ENCODE data around the gene DTNBP1. TPM values are rescaled to one million over a fixed set of nuclear protein-coding genes. Genes with fewer than 3 reads are reported as not detected.

Gene DTNBP1
- total RNA-seq, 3 donors from 2014 or later: 14.6 to 22.0 (median 19.5) TPM

GRCh38 chr6:15500078-15500740 is 162.6 kb downstream of the DTNBP1 start:
- intact Hi-C loops (cut with DNase I; ENCODE audit: low total_unique reads): no loop called here
- peak in 1 of 2 donors; percentile 27 for DNase-seq (ENCODE audit: low spot score in 2 of 2)
- H3K4me3 ChIP-seq: no peak overlapping the region
- TF ChIP-seq POLR2AphosphoS5 (IDR thresholded peaks at IDR 0.05): no peak
- TF ChIP-seq, protein P1, sequence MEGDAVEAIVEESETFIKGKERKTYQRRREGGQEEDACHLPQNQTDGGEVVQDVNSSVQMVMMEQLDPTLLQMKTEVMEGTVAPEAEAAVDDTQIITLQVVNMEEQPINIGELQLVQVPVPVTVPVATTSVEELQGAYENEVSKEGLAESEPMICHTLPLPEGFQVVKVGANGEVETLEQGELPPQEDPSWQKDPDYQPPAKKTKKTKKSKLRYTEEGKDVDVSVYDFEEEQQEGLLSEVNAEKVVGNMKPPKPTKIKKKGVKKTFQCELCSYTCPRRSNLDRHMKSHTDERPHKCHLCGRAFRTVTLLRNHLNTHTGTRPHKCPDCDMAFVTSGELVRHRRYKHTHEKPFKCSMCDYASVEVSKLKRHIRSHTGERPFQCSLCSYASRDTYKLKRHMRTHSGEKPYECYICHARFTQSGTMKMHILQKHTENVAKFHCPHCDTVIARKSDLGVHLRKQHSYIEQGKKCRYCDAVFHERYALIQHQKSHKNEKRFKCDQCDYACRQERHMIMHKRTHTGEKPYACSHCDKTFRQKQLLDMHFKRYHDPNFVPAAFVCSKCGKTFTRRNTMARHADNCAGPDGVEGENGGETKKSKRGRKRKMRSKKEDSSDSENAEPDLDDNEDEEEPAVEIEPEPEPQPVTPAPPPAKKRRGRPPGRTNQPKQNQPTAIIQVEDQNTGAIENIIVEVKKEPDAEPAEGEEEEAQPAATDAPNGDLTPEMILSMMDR (IDR thresholded peaks at IDR 0.05): no peak
- no peak for TF ChIP-seq POLR2A (IDR thresholded peaks at IDR 0.05)
- no peaks in the 10 kb centered on the region for H3K36me3 ChIP-seq
- no peaks in the 10 kb centered on the region for H3K9me3 ChIP-seq
- peaks cover 3 to 8% of the 10 kb centered on the region in 2 donors for H3K4me1 ChIP-seq
- H3K27me3 ChIP-seq: no peaks in the 10 kb centered on the region
- no peak overlapping the region for H3K27ac ChIP-seq

DNA sequence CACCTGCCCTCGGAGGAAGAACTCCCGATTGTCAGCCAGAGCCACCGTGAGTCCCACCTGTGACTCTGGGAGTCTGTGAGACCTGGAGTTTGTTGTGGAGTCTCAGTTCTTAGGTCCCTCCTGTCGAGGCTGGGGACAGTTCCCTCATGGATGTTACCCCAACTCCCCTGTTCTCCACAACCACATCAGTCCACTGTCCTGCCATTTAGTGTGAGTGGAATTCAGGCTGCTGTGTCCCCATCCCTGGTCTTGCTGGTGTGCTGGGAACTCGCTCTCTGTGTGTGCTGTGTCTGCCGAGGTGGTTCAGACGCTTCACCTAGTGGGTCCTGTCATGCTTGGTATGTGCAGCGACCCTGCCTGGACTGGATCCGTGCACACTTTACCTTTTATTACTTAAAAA is 163.2 kb downstream of the DTNBP1 start:
- intact Hi-C loops (cut with DNase I; ENCODE audit: low total_unique reads): no loop called here
- peaks cover 3 to 7% of the 10 kb centered on the region in 2 donors for H3K4me1 ChIP-seq
- TF ChIP-seq POLR2AphosphoS5 (IDR thresholded peaks at IDR 0.05) (no peak), POLR2A (IDR thresholded peaks at IDR 0.05) (no peak)
- TF ChIP-seq, protein P1 (IDR thresholded peaks at IDR 0.05): no peak
- no peaks in the 10 kb centered on the region for H3K9me3 ChIP-seq
- H3K27me3 ChIP-seq: no peaks in the 10 kb centered on the region
- no peak overlapping the region for H3K4me3 ChIP-seq
- no peaks in the 10 kb centered on the region for H3K36me3 ChIP-seq
- no peak overlapping the region for H3K27ac ChIP-seq
- DNase-seq (ENCODE audit: low spot score in 2 of 2): no peak

DNA sequence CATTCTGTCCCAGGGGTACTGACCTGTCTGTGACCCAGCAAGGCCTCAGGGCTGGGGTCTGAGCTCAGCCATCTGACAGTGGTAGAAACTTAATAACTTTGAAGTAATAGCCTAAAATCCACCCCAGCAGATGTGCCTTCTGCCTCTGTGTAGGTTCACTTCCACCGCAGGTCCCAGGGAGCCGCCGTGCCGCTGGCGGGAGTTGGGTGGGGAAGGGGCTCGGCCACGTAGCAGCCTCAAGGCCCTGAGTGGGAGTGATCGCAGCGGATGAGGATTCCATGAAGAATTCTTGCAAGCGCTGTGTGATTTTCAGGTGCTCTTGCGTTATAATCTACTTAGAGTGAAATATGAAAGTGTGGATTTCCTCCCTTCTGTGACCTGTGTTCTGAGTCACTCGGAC is 163.7 kb downstream of the DTNBP1 start:
- no peaks in the 10 kb centered on the region for H3K9me3 ChIP-seq
- no peaks in the 10 kb centered on the region for H3K27me3 ChIP-seq
- TF ChIP-seq, protein P1 (IDR thresholded peaks at IDR 0.05): no peak
- TF ChIP-seq POLR2A (IDR thresholded peaks at IDR 0.05) (no peak), POLR2AphosphoS5 (IDR thresholded peaks at IDR 0.05) (no peak)
- peaks cover 1 to 3% of the 10 kb centered on the region in 2 donors for H3K4me1 ChIP-seq
- no peak for DNase-seq (ENCODE audit: low spot score in 2 of 2)
- H3K36me3 ChIP-seq: no peaks in the 10 kb centered on the region
- H3K27ac ChIP-seq: no peak overlapping the region
- intact Hi-C loops (cut with DNase I; ENCODE audit: low total_unique reads): no loop called here
- no peak overlapping the region for H3K4me3 ChIP-seq

DNA sequence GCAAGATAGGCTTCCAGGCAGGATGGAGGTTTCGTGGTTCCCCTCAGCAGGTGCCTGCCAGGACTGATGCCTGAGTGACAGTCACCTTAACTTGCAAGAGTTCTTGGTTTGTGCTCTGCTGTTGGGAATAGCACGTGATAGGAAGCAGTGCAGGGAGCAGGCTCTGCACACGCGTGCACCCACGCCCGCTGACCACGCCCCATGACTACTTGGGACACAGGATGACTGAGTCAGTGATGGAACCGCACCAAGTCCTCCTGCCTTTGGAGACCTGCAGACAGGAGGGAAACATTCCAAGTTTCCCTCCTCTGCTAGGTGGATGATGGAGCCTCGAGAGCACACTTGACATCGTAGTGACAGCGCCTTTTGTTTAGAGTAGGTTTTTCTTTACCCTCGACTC is 164.2 kb downstream of the DTNBP1 start:
- Histone ChIP-seq H3K36me3 (no peaks in the 10 kb centered on the region), H3K9me3 (no peaks in the 10 kb centered on the region), H3K4me3 (no peak overlapping the region), H3K27ac (no peak overlapping the region), H3K4me1 (no peaks in the 10 kb centered on the region), H3K27me3 (no peaks in the 10 kb centered on the region)
- no peak for TF ChIP-seq POLR2A (IDR thresholded peaks at IDR 0.05)
- TF ChIP-seq, protein P1 (IDR thresholded peaks at IDR 0.05): no peak
- intact Hi-C loops (cut with DNase I; ENCODE audit: low total_unique reads): no loop called here
- no peak for DNase-seq (ENCODE audit: low spot score in 2 of 2)

DNA sequence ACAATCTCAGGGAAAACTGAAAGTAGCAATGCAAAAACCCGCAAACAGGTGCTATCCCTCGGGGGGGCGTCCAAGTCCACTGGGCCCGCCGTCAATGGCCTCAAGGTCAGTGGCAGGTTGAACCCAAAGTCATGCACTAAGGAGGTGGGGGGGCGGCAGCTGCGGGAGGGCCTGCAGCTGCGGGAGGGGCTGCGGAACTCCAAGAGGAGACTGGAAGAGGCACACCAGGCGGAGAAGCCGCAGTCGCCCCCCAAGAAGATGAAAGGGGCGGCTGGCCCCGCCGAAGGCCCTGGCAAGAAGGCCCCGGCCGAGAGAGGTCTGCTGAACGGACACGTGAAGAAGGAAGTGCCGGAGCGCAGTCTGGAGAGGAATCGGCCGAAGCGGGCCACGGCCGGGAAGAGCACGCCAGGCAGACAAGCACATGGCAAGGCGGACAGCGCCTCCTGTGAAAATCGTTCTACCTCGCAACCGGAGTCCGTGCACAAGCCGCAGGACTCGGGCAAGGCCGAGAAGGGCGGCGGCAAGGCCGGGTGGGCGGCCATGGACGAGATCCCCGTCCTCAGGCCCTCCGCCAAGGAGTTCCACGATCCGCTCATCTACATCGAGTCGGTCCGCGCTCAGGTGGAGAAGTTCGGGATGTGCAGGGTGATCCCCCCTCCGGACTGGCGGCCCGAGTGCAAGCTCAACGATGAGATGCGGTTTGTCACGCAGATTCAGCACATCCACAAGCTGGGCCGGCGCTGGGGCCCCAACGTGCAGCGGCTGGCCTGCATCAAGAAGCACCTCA is 166.3 kb downstream of the DTNBP1 start:
- peaks cover 0 to 1% of the 10 kb centered on the region in 2 donors for H3K4me1 ChIP-seq
- intact Hi-C loops (cut with DNase I; ENCODE audit: low total_unique reads): no loop called here
- no peak for DNase-seq (ENCODE audit: low spot score in 2 of 2)
- no peak overlapping the region for H3K4me3 ChIP-seq
- TF ChIP-seq, protein P1 (IDR thresholded peaks at IDR 0.05): no peak
- TF ChIP-seq POLR2AphosphoS5 (IDR thresholded peaks at IDR 0.05): no peak
- TF ChIP-seq POLR2A (IDR thresholded peaks at IDR 0.05): no peak
- H3K36me3 ChIP-seq: no peaks in the 10 kb centered on the region
- no peaks in the 10 kb centered on the region for H3K27me3 ChIP-seq
- H3K27ac ChIP-seq: no peak overlapping the region
- H3K9me3 ChIP-seq: no peaks in the 10 kb centered on the region

Data from breast epithelium (tissue), 4 donors.